T follicular helper cell (primary cell): ENCODE measurements around the gene NFATC2.
"Not testable (repeated sequence)": the region's sequence is repeated elsewhere in the genome, so short reads cannot be mapped to it uniquely, and the experiment has no call there.

Source experiments
- DNase-seq: peaks from one replicate; pipeline ENCODE4 v3.0.0-alpha.2; 2020; ENCODE audit warnings: low read depth

The NFATC2 gene

DNA sequence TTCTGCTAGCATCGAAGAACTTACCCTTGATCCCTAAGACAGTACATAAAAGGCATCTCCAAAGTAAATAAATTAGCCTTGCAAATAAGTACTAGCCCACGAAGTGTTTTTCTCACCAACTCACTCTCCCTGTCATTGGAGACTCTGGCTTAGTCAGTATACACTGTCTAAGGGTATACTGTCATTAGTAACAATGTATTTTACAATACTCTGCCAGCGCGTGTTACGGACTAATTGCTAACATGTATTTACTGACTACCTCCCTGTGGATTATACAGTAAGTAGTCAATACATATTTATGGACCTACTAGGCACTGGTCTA lies 72.1 kb downstream of the NFATC2 start:
- DNase-seq: no peak

DNA sequence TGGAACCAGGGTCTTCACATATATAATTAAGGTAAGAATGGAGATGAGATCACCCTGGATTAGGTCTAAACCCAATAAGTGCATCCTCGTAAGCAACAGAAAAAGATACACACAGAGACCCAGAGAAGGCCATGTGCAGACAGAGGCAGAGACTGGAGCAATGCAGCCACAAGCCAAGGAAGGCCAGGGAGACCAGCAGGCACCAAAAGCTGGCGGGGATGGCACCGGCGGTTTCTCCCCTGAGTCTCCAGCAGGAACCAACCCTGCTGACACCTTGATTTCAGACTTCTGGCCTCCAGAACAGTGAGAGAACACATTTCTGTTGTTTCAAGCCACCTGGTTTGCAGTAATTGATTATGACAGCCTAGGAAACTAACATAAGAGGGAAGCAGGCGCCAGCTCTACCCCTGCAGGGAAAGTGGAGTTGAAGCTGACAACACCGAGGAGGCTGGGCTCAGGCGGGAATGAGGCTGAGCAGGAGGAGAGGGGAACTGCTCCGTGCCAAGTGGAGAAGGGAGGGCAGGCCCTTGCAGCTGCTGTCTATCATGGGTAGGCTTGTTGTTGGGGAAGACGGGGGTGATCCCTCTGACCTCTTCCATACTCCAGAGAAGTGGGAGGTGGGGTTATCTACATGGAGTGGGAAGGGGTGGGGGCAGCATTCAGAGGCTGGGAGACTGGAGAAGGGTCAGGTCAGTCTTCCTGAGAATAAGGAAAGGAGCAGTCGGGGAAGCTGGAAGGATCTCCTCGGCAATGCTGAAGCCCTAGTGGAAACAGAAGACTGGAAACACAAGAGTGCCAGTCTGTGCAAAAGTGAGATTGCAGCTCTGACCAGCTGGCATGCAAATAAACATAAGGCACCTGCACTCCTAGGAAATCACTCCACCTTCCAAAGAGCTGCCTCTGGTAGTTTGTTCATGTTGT lies 72.7 kb downstream of the NFATC2 start:
- no peak for DNase-seq

DNA sequence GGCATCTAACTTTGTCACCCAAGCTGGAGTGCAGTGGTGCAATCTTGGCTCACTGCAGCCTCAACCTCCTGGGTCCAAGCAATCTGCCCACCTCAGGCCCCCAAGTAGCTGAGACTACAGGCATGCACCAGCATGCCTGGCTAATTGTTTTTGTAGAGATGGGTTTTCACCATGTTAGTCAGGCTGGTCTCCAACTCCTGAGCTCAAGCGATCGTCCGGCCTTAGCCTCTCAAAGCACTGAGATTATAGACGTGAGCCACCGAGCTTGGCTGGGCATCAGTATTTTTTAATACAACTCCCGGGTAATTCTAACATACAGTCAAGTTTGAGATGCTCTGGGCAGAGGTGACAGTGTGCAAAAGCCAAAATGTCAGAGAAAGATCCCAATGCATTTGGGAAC lies 73.5 kb downstream of the NFATC2 start:
- DNase-seq: no peak

DNA sequence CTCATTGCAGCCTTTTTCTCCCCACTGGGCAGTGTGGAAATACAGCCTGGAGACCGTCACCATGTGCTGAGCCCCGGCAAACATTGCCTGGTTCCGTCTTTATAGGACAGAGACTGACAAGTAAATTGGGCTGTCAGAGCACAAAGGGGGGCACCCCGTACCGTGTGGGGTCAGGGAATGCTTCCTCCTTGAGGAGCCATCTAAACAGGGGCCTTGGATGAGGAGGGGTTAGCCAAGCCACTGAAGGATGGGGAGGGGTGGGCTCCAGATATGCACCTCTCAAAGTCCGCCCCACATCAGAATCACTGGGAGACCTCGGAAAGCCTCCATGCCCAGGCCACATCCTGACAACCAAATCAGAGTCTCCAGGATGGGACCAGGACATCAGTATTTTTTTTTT lies 73.9 kb downstream of the NFATC2 start:
- DNase-seq: no peak

DNA sequence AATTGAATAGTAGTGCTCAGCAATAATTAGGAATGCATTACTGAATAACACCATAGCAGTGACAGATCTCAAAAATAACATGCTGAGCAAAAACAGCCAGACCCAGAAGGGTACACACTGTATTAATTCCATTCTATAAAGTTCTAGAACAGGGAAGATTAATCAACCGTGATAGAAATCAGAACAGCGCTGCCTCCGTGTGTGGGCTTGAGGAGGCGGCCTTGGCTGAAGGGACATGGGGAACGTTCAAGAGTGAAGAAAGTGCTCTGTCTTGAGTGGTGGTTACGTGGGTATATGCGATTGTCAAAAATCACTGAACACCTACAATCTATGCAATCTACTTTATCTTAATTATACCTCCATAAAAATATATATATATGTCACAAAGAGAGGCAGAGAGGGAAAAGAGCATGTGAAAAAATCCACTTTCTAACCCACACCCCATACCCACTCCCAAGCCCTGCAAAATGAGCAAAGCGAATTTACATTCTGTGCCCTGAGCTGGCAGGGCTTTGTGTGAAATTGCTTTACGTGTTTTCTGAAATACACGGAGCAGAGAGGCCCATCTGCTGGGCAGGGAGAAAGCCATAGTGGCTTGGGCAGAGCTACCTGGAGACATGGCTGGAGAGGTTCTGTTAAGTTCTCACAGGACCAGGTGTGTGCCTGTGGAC lies 74.4 kb downstream of the NFATC2 start:
- no peak for DNase-seq

GRCh38 chr20:51463998-51464397 lies 78.5 kb downstream of the NFATC2 start:
- no peak for DNase-seq

- DNase-seq: no peak
Measured at GRCh38 chr20:51463560-51463959, 79.0 kb downstream of the NFATC2 start.

GRCh38 chr20:51462566-51463276 lies 79.8 kb downstream of the NFATC2 start:
- no peak for DNase-seq

DNA sequence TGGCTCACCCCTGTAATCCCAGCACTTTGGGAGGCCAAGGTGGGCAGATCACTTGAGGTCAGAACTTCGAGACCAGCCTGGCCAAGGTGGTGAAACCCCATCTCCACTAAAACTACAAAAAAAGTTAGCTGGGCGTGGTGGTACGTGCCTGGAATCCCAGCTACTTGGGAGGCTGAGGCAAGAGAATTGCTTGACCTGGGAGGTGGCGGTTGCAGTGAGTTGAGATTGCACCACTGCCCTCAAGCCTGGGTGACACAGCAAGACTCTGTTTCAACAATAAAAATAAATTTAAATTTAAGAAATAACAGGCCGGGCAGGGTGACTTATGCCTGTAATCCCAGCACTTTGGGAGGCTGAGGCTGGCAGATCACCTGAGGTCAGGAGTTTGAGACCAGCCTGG lies 80.7 kb downstream of the NFATC2 start:
- DNase-seq: not testable (repeated sequence)

- no peak for DNase-seq
Measured at GRCh38 chr20:51461306-51461705, 81.2 kb downstream of the NFATC2 start.

- no peak for DNase-seq
Measured at GRCh38 chr20:51460569-51461265, 81.8 kb downstream of the NFATC2 start.

DNA sequence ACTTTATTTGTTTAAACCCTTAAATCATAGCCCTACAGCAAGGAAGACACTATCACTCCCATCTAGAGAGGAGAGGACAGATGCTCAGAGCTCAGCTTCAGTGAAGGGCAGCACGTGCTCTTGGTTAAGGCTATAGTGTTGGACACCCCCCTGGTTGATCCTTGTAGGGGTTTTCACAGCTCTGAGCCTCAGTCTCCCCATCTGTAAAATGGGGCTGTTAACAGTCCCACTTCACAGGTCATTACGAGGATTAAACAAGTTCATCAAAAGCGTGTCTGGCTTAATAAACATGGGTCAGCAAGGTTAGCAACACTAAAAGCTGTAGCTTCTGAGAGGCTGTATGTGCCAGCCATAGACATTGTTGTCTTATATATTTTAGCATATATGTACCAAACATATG lies 82.4 kb downstream of the NFATC2 start:
- no peak for DNase-seq

DNA sequence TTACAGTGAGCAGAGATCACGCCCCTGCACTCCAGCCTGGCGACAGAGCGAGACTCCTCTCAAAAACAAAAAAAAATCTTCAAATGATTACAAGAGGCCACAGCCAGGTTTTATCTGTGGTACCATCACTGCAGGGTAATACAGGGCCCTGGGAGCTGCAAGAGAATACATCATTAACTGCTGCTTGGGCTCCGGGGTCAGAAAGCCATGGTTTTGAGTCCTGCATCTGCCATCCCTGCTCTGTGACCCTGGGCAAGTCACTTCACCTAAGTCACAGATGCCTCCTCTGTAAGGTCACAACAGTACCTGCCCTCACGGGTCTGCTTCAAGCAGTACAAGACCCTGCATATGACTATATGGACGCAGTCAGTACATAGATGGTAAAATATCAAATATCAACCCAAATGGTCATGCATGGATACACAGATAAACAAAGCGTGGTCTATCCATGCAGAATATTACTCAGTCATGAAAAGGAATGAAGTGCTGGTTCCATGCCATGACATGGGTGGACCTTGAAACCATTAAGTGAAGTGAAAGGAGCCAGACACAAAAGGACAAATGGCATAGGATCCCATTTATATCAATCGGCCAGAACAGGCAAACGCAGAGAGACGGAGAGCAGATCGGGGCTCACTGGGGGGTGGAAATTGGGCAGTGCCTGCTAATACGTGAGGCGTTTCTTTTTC lies 83.6 kb downstream of the NFATC2 start:
- no peak for DNase-seq

- DNase-seq: no peak
Measured at GRCh38 chr20:51457533-51457932, 85.0 kb downstream of the NFATC2 start.

GRCh38 chr20:51456511-51457509 lies 85.7 kb downstream of the NFATC2 start:
- DNase-seq: no peak

- DNase-seq: no peak
Measured at GRCh38 chr20:51454250-51454865, 88.2 kb downstream of the NFATC2 start.

DNA sequence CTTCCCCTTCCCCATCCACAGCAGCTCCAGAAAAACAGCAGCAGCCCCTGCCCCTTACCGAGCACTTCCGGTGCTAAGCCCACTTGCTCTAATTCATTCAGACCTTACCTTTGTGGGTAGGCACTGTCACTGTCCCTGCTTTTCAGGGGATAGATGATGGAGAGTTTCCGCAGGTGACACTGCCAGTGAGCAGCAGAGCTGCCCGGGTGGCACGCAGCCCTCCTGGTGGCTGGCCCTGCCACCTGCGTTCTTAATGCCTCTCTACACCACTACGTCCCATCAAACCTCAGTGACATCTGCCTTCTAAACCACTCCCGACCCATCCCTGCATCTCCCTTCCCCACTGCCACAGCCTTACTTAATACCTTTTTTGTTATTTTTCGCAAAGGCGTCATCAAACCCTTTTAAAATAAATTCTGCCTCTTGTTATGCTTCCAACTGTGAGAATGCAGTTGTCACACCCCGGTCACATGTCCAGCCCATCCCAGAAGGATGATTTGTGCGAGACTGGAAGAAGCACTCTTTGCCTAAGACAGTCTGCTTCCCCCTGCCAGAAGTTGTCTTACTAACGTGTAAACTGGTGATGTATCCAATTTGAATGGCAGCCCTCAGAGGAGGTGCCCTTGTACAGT lies 89.7 kb downstream of the NFATC2 start:
- no peak for DNase-seq

DNA sequence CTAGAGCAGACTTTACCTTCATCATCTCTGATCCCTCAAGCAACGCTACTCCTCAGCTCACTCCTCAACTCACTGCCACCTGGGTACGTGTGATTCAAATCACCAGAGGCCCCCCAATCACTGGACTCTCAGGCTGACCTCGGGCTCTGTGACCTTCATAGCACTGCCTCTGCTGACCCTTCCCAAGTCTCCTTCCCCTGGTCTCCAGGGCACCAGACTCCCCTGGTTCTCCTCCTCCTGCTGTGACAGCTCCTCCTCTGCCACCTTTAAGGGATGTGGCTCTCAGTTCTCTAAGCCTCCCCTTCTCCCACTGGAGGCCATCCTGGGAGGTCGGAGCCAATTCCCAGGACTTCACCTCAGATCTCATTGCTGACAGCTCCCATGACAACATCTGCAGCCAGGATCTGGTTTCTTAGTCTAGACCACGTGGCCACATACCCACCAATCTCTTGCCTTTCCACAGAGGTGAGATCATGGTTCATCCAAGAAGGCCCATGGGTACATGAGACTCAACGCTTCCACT lies 90.4 kb downstream of the NFATC2 start:
- no peak for DNase-seq

GRCh38 chr20:51451484-51451883 lies 91.0 kb downstream of the NFATC2 start:
- no peak for DNase-seq
